Stimulated activated effector memory CD8-positive, alpha-beta T cell treated with anti-CD3 and anti-CD28 coated beads, Interleukin-12 subunit alpha, Interleukin-12 subunit beta, amount 100 ng/mL, for 72 hours (primary cell): ENCODE results near the gene HOXD9.

Source experiments
- ATAC-seq: fragments of 150-1000 bp; cut with Tn5 transposase; 2 replicates; pipeline ENCODE4 v1.10.0; 2021
- DNase-seq, 2 donors: peaks; one replicate each; pipeline ENCODE4 v3.0.0; 2021 to 2022; ENCODE audit warnings: low spot score in 2 of 2
- H3K27ac Mint-ChIP-seq: one replicate; pipeline ENCODE4 v1.8.0; 2022; ENCODE audit warnings: mild to moderate bottlenecking, mixed read lengths
- H3K36me3 Mint-ChIP-seq: one replicate; pipeline ENCODE4 v1.8.0; 2022; ENCODE audit warnings: mild to moderate bottlenecking, mixed read lengths
- H3K4me1 Mint-ChIP-seq: one replicate; pipeline ENCODE4 v1.8.0; 2022; ENCODE audit warnings: mixed read lengths
- H3K4me3 Mint-ChIP-seq: one replicate; pipeline ENCODE4 v1.8.0; 2022; ENCODE audit warnings: mild to moderate bottlenecking, mixed read lengths
- H3K9me3 Mint-ChIP-seq: one replicate; pipeline ENCODE4 v1.8.0; 2022; ENCODE audit warnings: mixed read lengths

The HOXD9 gene

DNA sequence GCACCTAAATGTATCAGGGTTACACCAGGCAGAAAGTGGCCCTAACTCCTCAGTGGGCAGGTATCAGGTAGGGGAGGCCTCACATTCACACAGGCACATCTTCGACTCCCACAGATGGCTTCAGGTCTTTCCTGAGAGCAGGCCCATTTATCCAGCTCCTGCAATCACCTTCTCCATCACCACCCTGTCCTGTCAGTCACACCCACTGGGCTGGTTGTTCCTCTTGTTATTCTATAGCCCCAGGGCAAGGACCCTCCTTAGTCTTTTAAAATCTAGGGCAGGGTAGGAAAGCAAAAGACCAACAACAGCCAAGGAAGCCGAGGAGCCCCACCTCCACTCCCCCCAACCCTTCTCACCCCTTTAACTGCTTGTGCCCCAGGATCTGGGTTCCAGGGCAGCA lies 19.8 kb downstream of the HOXD9 start:
- H3K36me3 Mint-ChIP-seq = no peaks in the 10 kb centered on the region
- DNase-seq (no peak), ATAC-seq (no peak)
- H3K4me1 Mint-ChIP-seq = peaks cover 12% of the 10 kb centered on the region
- H3K27ac Mint-ChIP-seq = no peak overlapping the region
- no peaks in the 10 kb centered on the region for H3K9me3 Mint-ChIP-seq
- H3K4me3 Mint-ChIP-seq = no peak overlapping the region

DNA sequence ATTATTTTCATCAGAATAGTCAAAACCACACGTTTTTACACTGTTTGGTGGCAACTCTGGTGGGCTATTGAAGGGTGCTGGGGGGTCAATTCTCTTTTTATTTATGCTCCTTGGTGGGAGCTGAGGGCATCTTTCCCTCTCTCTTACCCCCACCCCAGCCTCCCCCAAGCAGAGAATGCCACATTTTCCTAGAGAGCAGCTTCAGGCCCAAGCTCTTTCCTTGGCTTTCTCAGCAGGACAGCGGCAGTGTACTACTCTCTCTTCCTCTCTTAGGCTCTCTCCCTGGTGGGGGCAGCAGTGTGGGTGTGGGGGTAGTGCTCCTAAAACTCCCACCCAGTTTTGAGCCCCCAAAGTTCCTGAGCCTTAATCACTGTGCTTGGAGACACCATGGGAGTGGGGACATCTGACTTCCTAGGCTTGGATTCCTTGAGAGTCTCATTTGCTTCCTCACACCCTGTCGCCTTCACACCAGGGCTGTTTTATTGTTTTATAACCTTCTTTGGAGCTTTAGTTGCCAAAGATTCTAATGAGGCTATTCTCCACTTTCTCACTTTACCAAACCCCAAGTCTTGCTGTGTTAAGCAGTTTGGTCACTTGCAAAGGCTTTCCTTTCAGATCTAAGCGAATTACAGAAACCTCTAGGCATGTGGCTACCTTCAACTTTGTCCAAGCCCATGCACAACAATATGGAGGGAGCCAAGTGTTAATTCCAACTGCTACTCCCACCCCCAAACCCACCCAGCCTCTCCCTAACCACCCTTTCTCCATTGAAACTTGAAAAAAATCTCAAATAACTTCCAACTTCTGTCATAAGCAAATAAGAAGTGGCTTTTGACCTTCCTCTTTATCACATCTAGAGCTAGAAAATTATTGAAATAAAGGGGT lies 22.8 kb downstream of the HOXD9 start:
- DNase-seq (no peak), ATAC-seq (no peak)
- Mint-ChIP-seq H3K27ac (no peak overlapping the region), H3K36me3 (no peaks in the 10 kb centered on the region), H3K4me1 (peaks cover 11% of the 10 kb centered on the region), H3K9me3 (no peaks in the 10 kb centered on the region), H3K4me3 (no peak overlapping the region)

DNA sequence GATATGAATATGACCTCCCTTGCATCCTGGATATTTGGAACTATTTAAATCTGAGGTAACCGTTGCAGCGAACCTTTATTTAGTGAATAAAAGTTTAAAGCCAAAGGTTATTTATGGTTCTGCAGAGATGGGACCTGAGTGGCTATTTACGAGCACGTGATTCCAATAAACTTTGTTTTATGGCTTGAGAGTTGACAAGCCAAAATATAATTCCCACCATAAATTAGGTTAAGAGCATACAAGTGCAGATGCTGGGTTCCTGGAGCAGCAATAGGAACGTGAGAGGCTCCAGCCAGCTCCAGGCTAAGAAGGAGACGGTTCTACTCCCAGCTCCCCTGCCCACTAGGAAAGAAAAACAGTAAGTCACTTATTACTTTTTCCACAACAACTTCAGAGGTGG lies 23.6 kb downstream of the HOXD9 start:
- Mint-ChIP-seq H3K4me3 (no peak overlapping the region), H3K4me1 (peaks cover 10% of the 10 kb centered on the region), H3K36me3 (no peaks in the 10 kb centered on the region), H3K27ac (no peak overlapping the region), H3K9me3 (no peaks in the 10 kb centered on the region)
- ATAC-seq (no peak), DNase-seq (no peak)

DNA sequence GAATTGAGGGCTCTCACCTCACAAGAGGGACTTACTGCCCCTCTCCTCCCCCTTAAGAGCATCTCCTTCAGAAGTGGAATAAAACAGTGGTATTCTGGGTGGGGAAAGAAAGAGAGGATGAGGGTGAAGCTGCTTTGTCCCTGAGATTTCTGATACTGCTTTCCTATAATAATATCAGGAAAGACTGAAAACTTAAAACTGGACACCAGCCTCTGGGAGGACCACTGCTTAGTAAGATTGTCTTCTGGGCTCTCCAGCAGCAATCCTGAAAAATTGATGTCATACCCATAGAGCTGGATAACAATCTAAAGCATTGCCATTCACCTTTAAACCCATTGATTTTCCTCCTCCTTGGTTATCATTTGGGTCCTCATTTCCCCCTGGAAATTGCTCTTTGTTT lies 24.1 kb downstream of the HOXD9 start:
- H3K9me3 Mint-ChIP-seq = no peaks in the 10 kb centered on the region
- H3K36me3 Mint-ChIP-seq = no peaks in the 10 kb centered on the region
- DNase-seq (no peak), ATAC-seq (no peak)
- peaks cover 5% of the 10 kb centered on the region for H3K4me1 Mint-ChIP-seq
- no peak overlapping the region for H3K27ac Mint-ChIP-seq
- no peak overlapping the region for H3K4me3 Mint-ChIP-seq

DNA sequence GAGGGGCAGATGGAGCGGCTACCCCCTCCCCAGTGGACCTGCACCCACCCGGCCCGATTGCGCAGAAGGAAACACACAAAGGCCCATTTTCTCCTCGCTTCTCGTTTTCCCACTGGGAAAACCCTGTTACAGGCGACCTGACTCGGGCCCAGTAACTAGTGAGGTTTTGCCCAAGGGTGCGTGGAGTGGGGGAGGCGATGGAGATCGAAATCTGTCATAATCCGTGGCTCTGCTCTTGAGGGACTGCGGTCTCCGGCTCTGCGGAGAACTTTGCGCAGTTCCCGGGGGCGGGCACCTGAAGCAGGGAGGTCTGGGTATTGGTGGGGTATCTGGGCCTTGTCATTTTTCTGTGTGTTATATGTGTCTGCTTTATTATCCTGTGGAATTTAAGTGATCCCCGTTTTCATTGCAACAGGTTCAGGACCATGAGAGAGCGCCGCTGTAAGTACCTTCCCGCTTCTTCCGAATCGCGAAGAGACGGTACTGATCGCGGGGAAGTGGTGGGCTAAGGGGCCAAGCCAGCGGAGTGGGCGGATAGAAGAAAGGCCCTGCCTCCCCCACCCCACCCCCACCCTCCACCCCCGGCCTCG lies 24.8 kb downstream of the HOXD9 start:
- no peak for ATAC-seq
- no peaks in the 10 kb centered on the region for H3K9me3 Mint-ChIP-seq
- no peak overlapping the region for H3K27ac Mint-ChIP-seq
- H3K36me3 Mint-ChIP-seq = no peaks in the 10 kb centered on the region
- H3K4me3 Mint-ChIP-seq = no peak overlapping the region
- peaks cover 5% of the 10 kb centered on the region for H3K4me1 Mint-ChIP-seq
- no peak for DNase-seq

DNA sequence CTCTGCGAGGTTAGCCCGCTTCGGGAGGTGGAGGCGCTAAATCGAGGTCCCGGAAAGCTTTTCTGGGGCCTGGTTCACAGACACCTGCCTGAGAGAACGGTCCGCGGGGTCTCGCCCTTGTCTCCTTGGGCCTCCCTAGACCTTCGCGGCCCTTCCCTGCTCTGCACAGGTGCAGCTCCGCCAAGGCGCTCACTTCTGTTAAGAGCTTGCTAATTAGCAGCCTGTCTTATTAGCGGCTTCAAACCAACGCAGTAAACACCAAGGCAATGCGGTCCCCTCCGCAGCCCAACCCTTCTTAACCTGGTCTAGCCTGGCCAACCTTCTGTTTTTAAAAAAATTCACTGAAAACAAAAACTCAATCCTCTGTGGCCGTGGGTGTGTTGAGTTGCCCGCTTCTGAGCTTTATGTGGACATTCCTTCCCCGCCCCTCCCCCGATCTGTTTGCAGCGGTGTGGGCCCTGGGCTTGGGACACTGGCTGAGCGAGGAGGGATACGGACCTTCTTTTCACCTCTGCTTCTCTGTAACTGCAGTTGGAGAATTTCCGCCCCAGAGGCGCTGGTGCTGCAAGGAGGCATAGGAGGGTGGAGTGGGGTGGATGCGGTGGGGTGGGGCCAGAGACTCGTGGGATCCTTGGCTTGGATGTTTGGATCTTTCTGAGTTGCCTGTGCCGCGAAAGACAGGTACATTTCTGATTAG lies 25.4 kb downstream of the HOXD9 start:
- H3K36me3 Mint-ChIP-seq = no peaks in the 10 kb centered on the region
- no peak overlapping the region for H3K4me3 Mint-ChIP-seq
- peaks cover 5% of the 10 kb centered on the region for H3K4me1 Mint-ChIP-seq
- no peaks in the 10 kb centered on the region for H3K9me3 Mint-ChIP-seq
- no peak for DNase-seq
- ATAC-seq = no peak
- no peak overlapping the region for H3K27ac Mint-ChIP-seq

GRCh38 chr2:176148751-176149421 lies 26.4 kb downstream of the HOXD9 start:
- H3K9me3 Mint-ChIP-seq = no peaks in the 10 kb centered on the region
- no peak overlapping the region for H3K4me3 Mint-ChIP-seq
- peaks cover 5% of the 10 kb centered on the region for H3K4me1 Mint-ChIP-seq
- ATAC-seq (no peak), DNase-seq (no peak)
- no peaks in the 10 kb centered on the region for H3K36me3 Mint-ChIP-seq
- H3K27ac Mint-ChIP-seq = no peak overlapping the region

- Mint-ChIP-seq H3K27ac (no peak overlapping the region), H3K4me3 (no peak overlapping the region), H3K9me3 (no peaks in the 10 kb centered on the region), H3K36me3 (no peaks in the 10 kb centered on the region), H3K4me1 (peaks cover 5% of the 10 kb centered on the region)
- no peak for DNase-seq
- no peak for ATAC-seq
Measured at GRCh38 chr2:176149481-176149938, 27.0 kb downstream of the HOXD9 start.

- Mint-ChIP-seq H3K9me3 (no peaks in the 10 kb centered on the region), H3K36me3 (no peaks in the 10 kb centered on the region), H3K27ac (no peak overlapping the region)
Measured at GRCh38 chr2:176149939-176150583, 27.5 kb downstream of the HOXD9 start.

DNA sequence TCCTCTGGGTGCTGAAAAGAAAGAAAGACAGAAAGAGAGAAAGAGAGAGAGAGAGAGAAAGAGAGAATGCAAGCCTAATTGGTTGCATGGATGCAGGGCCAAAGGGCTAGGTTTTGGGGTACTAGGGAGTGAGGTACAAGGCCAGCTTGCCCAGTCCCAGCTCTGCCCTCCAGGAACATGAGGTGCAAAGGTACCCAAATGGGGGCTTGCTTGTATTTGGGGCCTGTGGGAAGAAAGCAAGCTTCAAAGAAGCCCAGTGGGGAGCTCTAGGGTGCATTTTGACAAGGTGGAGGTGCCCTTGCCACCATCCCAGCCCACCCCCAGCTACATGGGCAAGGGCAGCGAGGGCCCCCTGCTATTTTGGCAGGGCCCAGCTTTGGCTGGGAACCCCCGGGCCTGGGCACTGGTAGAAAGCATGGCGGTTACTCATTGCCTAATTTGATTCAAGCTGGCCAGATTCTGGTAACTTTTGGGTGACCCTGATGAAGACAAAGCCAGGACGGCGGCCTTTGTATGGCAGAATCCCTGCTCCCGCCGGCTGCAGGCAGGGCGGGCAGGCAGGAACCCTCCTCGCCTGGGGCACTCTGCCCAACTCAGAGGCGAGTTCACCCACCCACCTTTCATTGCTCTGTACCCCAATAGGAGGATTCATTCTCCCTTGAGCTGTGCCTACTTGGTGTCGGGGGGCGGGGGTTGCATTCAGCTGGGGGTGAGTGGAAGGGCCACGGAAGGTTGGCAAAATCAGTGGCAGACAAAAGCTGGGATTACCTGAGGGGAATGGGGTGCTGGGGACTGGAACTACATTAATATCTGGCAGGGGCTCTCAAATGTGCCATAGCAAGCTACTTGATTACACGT lies 28.3 kb downstream of the HOXD9 start:
- no peak overlapping the region for H3K4me3 Mint-ChIP-seq
- H3K36me3 Mint-ChIP-seq = no peaks in the 10 kb centered on the region
- H3K9me3 Mint-ChIP-seq = no peaks in the 10 kb centered on the region
- H3K27ac Mint-ChIP-seq = no peak overlapping the region
- DNase-seq = no peak
- ATAC-seq = no peak
- H3K4me1 Mint-ChIP-seq = peaks cover 5% of the 10 kb centered on the region

More at GRCh38 chr2:176149939-176150583, 27.5 kb downstream of the HOXD9 start:
- H3K4me3 Mint-ChIP-seq = no peak overlapping the region
- DNase-seq (no peak), ATAC-seq (no peak)
- H3K4me1 Mint-ChIP-seq = peaks cover 5% of the 10 kb centered on the region

GRCh38 chr2:176151442-176152287 lies 29.1 kb downstream of the HOXD9 start, which contains the start of gene HOXD4:
Gene HOXD4 (plus strand): TSS chr2:176151550. CDS start chr2:176151634, 84 bp downstream.
- ATAC-seq (no peak), DNase-seq (no peak)
- no peaks in the 10 kb centered on the region for H3K9me3 Mint-ChIP-seq
- H3K36me3 Mint-ChIP-seq = no peaks in the 10 kb centered on the region
- H3K4me3 Mint-ChIP-seq = no peak within 1 kb of the TSS
- H3K4me1 Mint-ChIP-seq = peaks cover 5% of the 10 kb centered on the region
- no peak within 1 kb of the TSS for H3K27ac Mint-ChIP-seq

DNA sequence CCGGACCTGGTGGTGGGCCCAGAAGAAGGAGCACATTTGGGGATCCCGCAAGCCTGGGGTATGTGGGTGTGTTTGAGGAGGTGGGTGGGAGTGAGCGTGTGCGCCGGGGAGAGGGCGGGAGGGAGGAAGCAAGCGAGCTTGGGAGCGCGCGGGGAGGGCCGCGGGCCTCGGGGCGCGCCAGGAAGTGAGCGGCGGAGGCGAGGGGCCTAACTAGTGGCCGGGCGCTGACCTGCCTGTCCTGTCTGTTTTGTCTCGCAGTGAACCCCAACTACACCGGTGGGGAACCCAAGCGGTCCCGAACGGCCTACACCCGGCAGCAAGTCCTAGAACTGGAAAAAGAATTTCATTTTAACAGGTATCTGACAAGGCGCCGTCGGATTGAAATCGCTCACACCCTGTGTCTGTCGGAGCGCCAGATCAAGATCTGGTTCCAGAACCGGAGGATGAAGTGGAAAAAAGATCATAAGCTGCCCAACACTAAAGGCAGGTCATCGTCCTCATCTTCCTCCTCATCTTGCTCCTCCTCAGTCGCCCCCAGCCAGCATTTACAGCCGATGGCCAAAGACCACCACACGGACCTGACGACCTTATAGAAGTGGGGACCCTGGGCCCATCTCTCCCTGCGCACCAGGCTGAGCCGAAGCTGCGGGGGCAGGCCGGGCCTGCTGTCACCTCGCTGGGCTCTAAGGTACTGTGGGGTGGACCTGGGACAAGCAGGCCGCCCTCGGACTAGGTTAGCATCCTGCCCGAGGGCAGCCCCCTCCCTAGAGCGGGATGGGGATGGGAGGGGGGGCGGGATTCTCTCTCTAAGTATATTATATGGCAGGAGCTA lies 30.0 kb downstream of the HOXD9 start:
- ATAC-seq (no peak), DNase-seq (no peak)
- Mint-ChIP-seq H3K36me3 (peaks cover 4% of the 10 kb centered on the region), H3K9me3 (no peaks in the 10 kb centered on the region), H3K4me1 (peaks cover 9% of the 10 kb centered on the region), H3K4me3 (no peak overlapping the region), H3K27ac (no peak overlapping the region)
